H9 (cell line): ENCODE measurements around the gene KDM4C. TPM values are rescaled to one million over a fixed set of nuclear protein-coding genes. Genes with fewer than 3 reads are reported as not detected.

ENCODE experiments used
- DNase-seq: peaks from one replicate; pipeline ENCODE4 v3.0.0-alpha.2; 2017
- H2AFZ ChIP-seq: one replicate; pipeline ENCODE4 v1.6.1; 2013; ENCODE audit warnings: mild to moderate bottlenecking, low read length, control low read depth, moderate library complexity
- H2AK5ac ChIP-seq: 2 replicates; pipeline ENCODE4 v1.6.1; 2013; ENCODE audit warnings: low read length, control low read depth, mixed read lengths; ENCODE audit not compliant: insufficient read length
- H2BK120ac ChIP-seq: one replicate; pipeline ENCODE4 v1.6.1; 2013; ENCODE audit warnings: low read depth, mild to moderate bottlenecking, low read length, control low read depth, inconsistent platforms; ENCODE audit not compliant: poor library complexity, severe bottlenecking
- H2BK12ac ChIP-seq: 2 replicates; pipeline ENCODE4 v1.6.1; 2013; ENCODE audit warnings: low read length, control low read depth, mixed read lengths, low read depth; ENCODE audit not compliant: insufficient read length
- H2BK15ac ChIP-seq: 2 replicates; pipeline ENCODE4 v1.6.1; 2013; ENCODE audit warnings: low read depth, low read length, control low read depth
- H2BK20ac ChIP-seq: one replicate; pipeline ENCODE4 v1.6.1; 2013; ENCODE audit warnings: low read depth, mild to moderate bottlenecking, low read length, control low read depth, inconsistent platforms; ENCODE audit not compliant: poor library complexity, severe bottlenecking
- H2BK5ac ChIP-seq: 2 replicates; pipeline ENCODE4 v1.6.1; 2013; ENCODE audit warnings: low read length, control low read depth, mixed read lengths; ENCODE audit not compliant: insufficient read length
- H3K14ac ChIP-seq: 2 replicates; pipeline ENCODE4 v1.6.1; 2013; ENCODE audit warnings: low read length, control low read depth; ENCODE audit not compliant: insufficient read depth
- H3K18ac ChIP-seq: 2 replicates; pipeline ENCODE4 v1.6.1; 2013; ENCODE audit warnings: low read depth, mild to moderate bottlenecking, mixed read lengths, low read length, control low read depth; ENCODE audit not compliant: insufficient read length
- H3K23ac ChIP-seq: 2 replicates; pipeline ENCODE4 v1.6.1; 2013; ENCODE audit warnings: low read length, control low read depth, mixed read lengths, low read depth; ENCODE audit not compliant: insufficient read length
- H3K23me2 ChIP-seq: 2 replicates; pipeline ENCODE4 v1.6.1; 2013; ENCODE audit warnings: low read depth, mild to moderate bottlenecking, mixed read lengths, low read length, control low read depth; ENCODE audit not compliant: insufficient read length, poor library complexity, severe bottlenecking
- H3K27ac ChIP-seq: 2 replicates; pipeline ENCODE4 v1.5.1; 2013; ENCODE audit warnings: low read length, control low read depth, mixed read lengths, low read depth; ENCODE audit not compliant: insufficient read length
- H3K27me3 ChIP-seq: 2 replicates; pipeline ENCODE4 v1.6.1; 2013; ENCODE audit warnings: low read length, control low read depth, inconsistent platforms; ENCODE audit not compliant: insufficient read depth
- H3K4ac ChIP-seq: 2 replicates; pipeline ENCODE4 v1.6.1; 2013; ENCODE audit warnings: low read depth, mild to moderate bottlenecking, control low read depth, inconsistent platforms, low read length, moderate library complexity
- H3K4me1 ChIP-seq: 2 replicates; pipeline ENCODE4 v1.6.1; 2013; ENCODE audit warnings: low read length, control low read depth, inconsistent platforms; ENCODE audit not compliant: insufficient read depth
- H3K4me2 ChIP-seq: 2 replicates; pipeline ENCODE4 v1.6.1; 2013; ENCODE audit warnings: low read length, control low read depth, mixed read lengths; ENCODE audit not compliant: insufficient read length, insufficient read depth
- H3K56ac ChIP-seq: 2 replicates; pipeline ENCODE4 v1.6.1; 2013; ENCODE audit warnings: low read depth, mild to moderate bottlenecking, mixed read lengths, low read length, control low read depth; ENCODE audit not compliant: insufficient read length
- H3K79me1 ChIP-seq: 2 replicates; pipeline ENCODE4 v1.6.1; 2013; ENCODE audit warnings: low read depth, mild to moderate bottlenecking, moderate library complexity, low read length, control low read depth, inconsistent platforms; ENCODE audit not compliant: insufficient read depth, poor library complexity, severe bottlenecking
- H3K79me2 ChIP-seq: 2 replicates; pipeline ENCODE4 v1.6.1; 2013; ENCODE audit warnings: low read length, control low read depth, inconsistent platforms; ENCODE audit not compliant: insufficient read depth
- H3K9ac ChIP-seq: 2 replicates; pipeline ENCODE4 v1.6.1; 2013; ENCODE audit warnings: low read length, control low read depth, mixed read lengths; ENCODE audit not compliant: insufficient read length; ENCODE audit errors: extremely low read depth
- H3K9me3 ChIP-seq: one replicate; pipeline ENCODE4 v1.6.1; 2013; ENCODE audit warnings: low read depth, low read length, inconsistent platforms; ENCODE audit not compliant: control insufficient read depth
- H3T11ph ChIP-seq: one replicate; pipeline ENCODE4 v1.6.1; 2013; ENCODE audit warnings: mild to moderate bottlenecking, low read length, control low read depth, inconsistent platforms
- H4K20me1 ChIP-seq: one replicate; pipeline ENCODE4 v1.6.1; 2013; ENCODE audit not compliant: control insufficient read depth, insufficient read length, insufficient read depth
- H4K5ac ChIP-seq: 2 replicates; pipeline ENCODE4 v1.6.1; 2013; ENCODE audit warnings: low read depth, mild to moderate bottlenecking, mixed read lengths, low read length, control low read depth; ENCODE audit not compliant: insufficient read length
- H4K8ac ChIP-seq: replicated peaks from 2 replicates; pipeline ENCODE4 v1.6.1; 2013; ENCODE audit warnings: low read length, control low read depth, mixed read lengths, low read depth; ENCODE audit not compliant: insufficient read length
- H4K91ac ChIP-seq: 2 replicates; pipeline ENCODE4 v1.6.1; 2013; ENCODE audit warnings: low read depth, mild to moderate bottlenecking, moderate library complexity, mixed read lengths, low read length, control low read depth; ENCODE audit not compliant: insufficient read length
- H3K27ac Mint-ChIP-seq, 3 experiments: 2 replicates in 2 of 3; 3 replicates in 1 of 3; pipeline ENCODE4 v1.8.0; 2020 to 2021; ENCODE audit warnings: mixed read lengths in 3 of 3, mild to moderate bottlenecking in 1 of 3, moderate library complexity in 1 of 3
- H3K27me3 Mint-ChIP-seq: 2 replicates; pipeline ENCODE4 v1.8.0; 2021; ENCODE audit warnings: low read depth, mild to moderate bottlenecking, moderate library complexity, mixed read lengths
- H3K36me3 Mint-ChIP-seq, 3 experiments: 2 replicates in 2 of 3; 3 replicates in 1 of 3; pipeline ENCODE4 v1.8.0; 2020 to 2021; ENCODE audit warnings: low read depth in 3 of 3, mixed read lengths in 3 of 3; ENCODE audit not compliant: insufficient read depth in 1 of 3
- H3K4me1 Mint-ChIP-seq, 2 experiments: 2 replicates each; pipeline ENCODE4 v1.8.0; 2020; ENCODE audit warnings: mixed read lengths in 2 of 2
- H3K4me3 Mint-ChIP-seq, 2 experiments: 2 replicates in 1 of 2; 3 replicates in 1 of 2; pipeline ENCODE4 v1.8.0; 2020 to 2021; ENCODE audit warnings: mild to moderate bottlenecking in 2 of 2, mixed read lengths in 2 of 2, moderate library complexity in 1 of 2
- H3K9me3 Mint-ChIP-seq, 2 experiments: 2 replicates in 1 of 2; 3 replicates in 1 of 2; pipeline ENCODE4 v1.8.0; 2020; ENCODE audit warnings: mild to moderate bottlenecking in 2 of 2, mixed read lengths in 2 of 2, moderate library complexity in 1 of 2
- WGBS: extraction: QIAGEN DNeasy Blood & Tissue Kit; methylation state at CpG from one replicate; pipeline ENCODE4 v1.1.7; 2013; ENCODE audit warnings: missing lambda C conversion rate, low lambda C conversion rate, mixed read lengths; ENCODE audit not compliant: insufficient read length; ENCODE audit errors: extremely low coverage; 5-methylcytosine and 5-hydroxymethylcytosine counted together
- total RNA-seq: library from RNA; stranded (reverse); gene quantifications from 2 replicates; pipeline ENCODE4 v1.2.1, GENCODE V29; 2021
- TF ChIP-seq, protein P1 (sequence below): fragments of 200-600 bp; sonication (generic); conservative IDR thresholded peaks from 3 replicates; pipeline ENCODE4 v1.8.0; 2021; ENCODE audit warnings: antibody characterized with exemption, mild to moderate bottlenecking

Gene KDM4C
- total RNA-seq, 1 experiment from 2014 or later = 24.0 TPM

DNA sequence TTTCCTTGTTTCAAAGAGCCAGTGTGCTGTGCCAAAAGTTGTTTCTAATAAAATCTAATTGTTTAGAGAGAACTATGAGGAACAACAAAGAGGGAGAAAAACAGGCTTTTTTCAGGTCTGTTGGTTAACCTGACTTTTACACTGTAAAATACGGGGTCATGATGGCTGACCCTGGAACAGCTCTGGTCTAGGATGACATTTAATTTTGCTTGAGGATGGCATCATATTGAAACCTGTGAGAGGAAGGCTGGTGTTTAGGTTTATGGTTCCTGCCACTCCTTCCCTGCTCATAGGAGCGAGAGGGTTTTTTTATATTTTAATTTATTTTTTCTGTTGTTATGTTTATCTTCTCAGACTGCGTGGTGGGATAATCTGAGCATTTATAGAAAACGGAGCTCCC lies 327.6 kb downstream of the KDM4C start:
- no peak overlapping the region for H2BK20ac ChIP-seq
- H4K91ac ChIP-seq = no peak overlapping the region
- no peak overlapping the region for H4K8ac ChIP-seq
- H2BK12ac ChIP-seq = no peak overlapping the region
- WGBS = no CpG with 5 or more reads among the region's 4 CpGs
- no peak overlapping the region for H3K56ac ChIP-seq
- H3K18ac ChIP-seq = no peak overlapping the region
- no peaks in the 10 kb centered on the region for H3K79me2 ChIP-seq
- H3T11ph ChIP-seq = no peak overlapping the region
- no peak for DNase-seq
- H4K5ac ChIP-seq = no peak overlapping the region
- no peak overlapping the region for H3K14ac ChIP-seq
- H3K9ac ChIP-seq = no peak overlapping the region
- H3K27me3 Mint-ChIP-seq = no peaks in the 10 kb centered on the region; the same call in 1 of the 2 replicates
- H3K4me1 Mint-ChIP-seq = peaks cover 2 to 11% of the 10 kb centered on the region in 2 experiments; a peak in 3 of 4 replicates
- H3K23me2 ChIP-seq = no peaks in the 10 kb centered on the region
- TF ChIP-seq, protein P1, sequence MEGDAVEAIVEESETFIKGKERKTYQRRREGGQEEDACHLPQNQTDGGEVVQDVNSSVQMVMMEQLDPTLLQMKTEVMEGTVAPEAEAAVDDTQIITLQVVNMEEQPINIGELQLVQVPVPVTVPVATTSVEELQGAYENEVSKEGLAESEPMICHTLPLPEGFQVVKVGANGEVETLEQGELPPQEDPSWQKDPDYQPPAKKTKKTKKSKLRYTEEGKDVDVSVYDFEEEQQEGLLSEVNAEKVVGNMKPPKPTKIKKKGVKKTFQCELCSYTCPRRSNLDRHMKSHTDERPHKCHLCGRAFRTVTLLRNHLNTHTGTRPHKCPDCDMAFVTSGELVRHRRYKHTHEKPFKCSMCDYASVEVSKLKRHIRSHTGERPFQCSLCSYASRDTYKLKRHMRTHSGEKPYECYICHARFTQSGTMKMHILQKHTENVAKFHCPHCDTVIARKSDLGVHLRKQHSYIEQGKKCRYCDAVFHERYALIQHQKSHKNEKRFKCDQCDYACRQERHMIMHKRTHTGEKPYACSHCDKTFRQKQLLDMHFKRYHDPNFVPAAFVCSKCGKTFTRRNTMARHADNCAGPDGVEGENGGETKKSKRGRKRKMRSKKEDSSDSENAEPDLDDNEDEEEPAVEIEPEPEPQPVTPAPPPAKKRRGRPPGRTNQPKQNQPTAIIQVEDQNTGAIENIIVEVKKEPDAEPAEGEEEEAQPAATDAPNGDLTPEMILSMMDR = no peak
- H3K27ac ChIP-seq = no peak overlapping the region
- H2AK5ac ChIP-seq = no peak overlapping the region
- no peak overlapping the region for H2BK120ac ChIP-seq
- no peak overlapping the region for H2AFZ ChIP-seq
- H3K4ac ChIP-seq = no peak overlapping the region
- H3K36me3 Mint-ChIP-seq = no peaks in the 10 kb centered on the region
- H3K79me1 ChIP-seq = no peaks in the 10 kb centered on the region
- H3K27me3 ChIP-seq = no peaks in the 10 kb centered on the region
- no peaks in the 10 kb centered on the region for H3K9me3 Mint-ChIP-seq
- no peak overlapping the region for H3K23ac ChIP-seq
- H3K9me3 ChIP-seq = no peaks in the 10 kb centered on the region
- no peak overlapping the region for H3K27ac Mint-ChIP-seq
- no peaks in the 10 kb centered on the region for H3K4me1 ChIP-seq
- H2BK15ac ChIP-seq = no peak overlapping the region
- no peak overlapping the region for H3K4me3 Mint-ChIP-seq
- no peak overlapping the region for H2BK5ac ChIP-seq
- no peaks in the 10 kb centered on the region for H4K20me1 ChIP-seq
- H3K4me2 ChIP-seq = no peak overlapping the region
